Ovary (tissue), 9 donors: ENCODE data around the gene HOXC4. TPM values are rescaled to one million over a fixed set of nuclear protein-coding genes. Genes with fewer than 3 reads are reported as not detected.

Source experiments
- DNase-seq, 5 donors: peaks; one replicate each; pipeline ENCODE4 v3.0.0-alpha.2; 2019 to 2020
- H3K27ac ChIP-seq, 2 donors: fragments of 200-600 bp; one replicate each; pipeline versions ENCODE4 v1.5.1 to v1.8.0; 2019 to 2022
- H3K27me3 ChIP-seq: fragments of 200-600 bp; one replicate; pipeline ENCODE4 v1.8.0; 2022
- H3K36me3 ChIP-seq: fragments of 200-600 bp; sonication (generic); one replicate; pipeline ENCODE4 v1.5.1; 2019
- H3K4me1 ChIP-seq: one replicate; pipeline ENCODE4 v1.8.1; 2013; ENCODE audit warnings: mild to moderate bottlenecking, moderate library complexity; ENCODE audit not compliant: insufficient read depth
- H3K4me3 ChIP-seq: fragments of 200-600 bp; sonication (generic); one replicate; pipeline ENCODE4 v1.5.1; 2017
- H3K9me3 ChIP-seq, 2 donors: fragments of 200-600 bp in 1 of 2; sonication (generic) in 1 of 2; one replicate each; pipeline versions ENCODE4 v1.5.1 to v1.8.1; 2013 to 2019; ENCODE audit warnings: mild to moderate bottlenecking in 1 of 2, moderate library complexity in 1 of 2
- EP300 ChIP-seq: sonication (generic); formaldehyde crosslinking; IDR thresholded peaks from one replicate; pipeline ENCODE4 v1.6.1; 2017; ENCODE audit warnings: antibody characterized with exemption
- POLR2A ChIP-seq: fragments of 450-650 bp; IDR thresholded peaks from one replicate; pipeline ENCODE4 v1.6.1; 2017; ENCODE audit warnings: antibody characterized with exemption, mild to moderate bottlenecking, moderate library complexity
- WGBS, 3 donors: extraction: QIAGEN DNeasy Blood & Tissue Kit in 1 of 3; methylation state at CpG; one replicate each; pipeline versions ENCODE4 v1.1.5 to v1.1.7; 2013 to 2017; 5-methylcytosine and 5-hydroxymethylcytosine counted together
- intact Hi-C, 4 donors: fragments of 100-400 bp; cut with DNase I; formaldehyde crosslinking; loops; one replicate each; pipeline versions ENCODE4 v1.11.0 to v1.15.1; 2022 to 2023
- polyA plus RNA-seq, 2 donors: library from polyadenylated mRNA; stranded (reverse); fragments of 200-250 nt in 1 of 2; fragments of 350-450 nt in 1 of 2; fragmentation: Illumina TruSeq in 1 of 2; extraction: RNeasy Lipid Tissue Mini Kit (QIAGEN cat#74804) in 1 of 2; gene quantifications; one replicate each; pipeline ENCODE4 v1.2.3, GENCODE V29; 2013 to 2014
- total RNA-seq, 7 donors: library from RNA; depleted of rRNA in 2 of 7; stranded (reverse); fragments of >200 nt in 2 of 7; fragmentation: NEBNext Ultra II Directional in 3 of 7; extraction: Animal tissue kit (Norgen Biotek cat#: 25700) in 3 of 7; gene quantifications; one replicate each; pipeline versions ENCODE4 v1.1.0 to v1.2.4, GENCODE V29; 2016 to 2023
- TF ChIP-seq, protein P1 (sequence below), 3 donors: fragments of 450-650 bp in 2 of 3; fragments of 200-600 bp in 1 of 3; IDR thresholded peaks; one replicate each; pipeline versions ENCODE4 v1.5.1 to v1.8.0; 2016 to 2022; ENCODE audit warnings: antibody characterized with exemption in 3 of 3, mild to moderate bottlenecking in 1 of 3
- donor health status: DM: no; HTN: no; CAD: no; lungs with moderate emphysema.
- donor health status: DM: no; HTN: no; CAD: no.
- donor health status: Bipolar disorder and iron deficiency.
- donor health status: DM: yes; HTN: yes; CAD: no.
- donor health status: DM: no; HTN: no; CAD: no.
- donor health status: DM: yes; HTN: yes; CAD: no.

HOXC4 gene
- total and polyA plus RNA-seq, 9 donors = 3.3 to 21.8 (median 11.5) TPM

DNA sequence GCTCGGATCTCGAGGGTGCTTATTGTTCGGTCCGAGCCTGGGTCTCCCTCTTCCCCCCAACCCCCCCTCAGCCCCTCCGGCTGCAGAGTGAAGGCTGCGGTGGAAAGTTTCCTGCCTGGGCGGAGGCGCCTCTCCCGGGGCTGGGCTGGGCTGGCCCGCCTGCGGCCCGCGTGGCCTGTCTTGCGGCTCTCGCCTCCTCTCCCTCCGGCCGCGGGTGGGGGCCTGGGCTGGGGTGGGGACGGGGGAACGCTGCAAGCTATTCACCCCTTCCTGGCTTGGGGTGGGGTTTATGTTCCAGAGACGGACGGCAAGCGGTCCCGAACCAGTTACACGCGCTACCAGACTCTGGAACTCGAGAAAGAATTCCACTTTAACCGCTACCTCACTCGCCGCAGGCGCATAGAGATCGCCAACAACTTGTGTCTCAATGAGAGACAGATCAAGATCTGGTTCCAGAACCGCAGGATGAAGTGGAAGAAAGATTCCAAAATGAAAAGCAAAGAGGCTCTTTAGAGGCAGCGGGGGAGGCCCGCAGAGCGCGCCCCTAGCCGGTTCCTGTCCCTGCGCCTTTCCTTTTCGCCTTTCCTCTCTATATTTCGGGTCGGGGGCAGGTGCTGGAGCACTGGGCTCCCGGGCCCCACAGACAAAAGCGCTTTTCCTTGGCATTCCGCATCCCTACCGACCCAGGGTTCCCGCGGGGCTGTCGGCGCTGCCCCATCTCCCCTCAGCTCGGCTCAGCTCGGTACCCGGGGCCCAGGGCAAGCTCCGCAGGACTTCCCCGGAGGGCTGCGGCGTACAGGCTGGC is 19.5 kb upstream of the HOXC4 start:
- TF ChIP-seq, protein P1, sequence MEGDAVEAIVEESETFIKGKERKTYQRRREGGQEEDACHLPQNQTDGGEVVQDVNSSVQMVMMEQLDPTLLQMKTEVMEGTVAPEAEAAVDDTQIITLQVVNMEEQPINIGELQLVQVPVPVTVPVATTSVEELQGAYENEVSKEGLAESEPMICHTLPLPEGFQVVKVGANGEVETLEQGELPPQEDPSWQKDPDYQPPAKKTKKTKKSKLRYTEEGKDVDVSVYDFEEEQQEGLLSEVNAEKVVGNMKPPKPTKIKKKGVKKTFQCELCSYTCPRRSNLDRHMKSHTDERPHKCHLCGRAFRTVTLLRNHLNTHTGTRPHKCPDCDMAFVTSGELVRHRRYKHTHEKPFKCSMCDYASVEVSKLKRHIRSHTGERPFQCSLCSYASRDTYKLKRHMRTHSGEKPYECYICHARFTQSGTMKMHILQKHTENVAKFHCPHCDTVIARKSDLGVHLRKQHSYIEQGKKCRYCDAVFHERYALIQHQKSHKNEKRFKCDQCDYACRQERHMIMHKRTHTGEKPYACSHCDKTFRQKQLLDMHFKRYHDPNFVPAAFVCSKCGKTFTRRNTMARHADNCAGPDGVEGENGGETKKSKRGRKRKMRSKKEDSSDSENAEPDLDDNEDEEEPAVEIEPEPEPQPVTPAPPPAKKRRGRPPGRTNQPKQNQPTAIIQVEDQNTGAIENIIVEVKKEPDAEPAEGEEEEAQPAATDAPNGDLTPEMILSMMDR (IDR thresholded peaks at IDR 0.05) = no peak
- TF ChIP-seq POLR2A = no peak
- no peak for TF ChIP-seq EP300
- peak overlapping the region; percentile 35 for H3K4me3 ChIP-seq
- H3K36me3 ChIP-seq = no peaks in the 10 kb centered on the region
- no peaks in the 10 kb centered on the region for H3K27me3 ChIP-seq
- H3K4me1 ChIP-seq = peaks cover 24% of the 10 kb centered on the region
- H3K9me3 ChIP-seq = no peaks in the 10 kb centered on the region
- intact Hi-C loops = loop anchor here in 3 of 4 donors (2.0 to 10.0 kb wide), 3 partner anchors 91 to 157 kb away; no protein-coding TSS in a partner anchor
- peak in 4 of 5 donors; percentile 30 to 71 (median 58) for DNase-seq
- H3K27ac ChIP-seq = peak overlapping the region in 1 of 2 donors; percentile 44
- 32 to 52% (median 40%) methylated on average over 43 to 57 of the region's 57 CpGs for WGBS, 3 donors

DNA sequence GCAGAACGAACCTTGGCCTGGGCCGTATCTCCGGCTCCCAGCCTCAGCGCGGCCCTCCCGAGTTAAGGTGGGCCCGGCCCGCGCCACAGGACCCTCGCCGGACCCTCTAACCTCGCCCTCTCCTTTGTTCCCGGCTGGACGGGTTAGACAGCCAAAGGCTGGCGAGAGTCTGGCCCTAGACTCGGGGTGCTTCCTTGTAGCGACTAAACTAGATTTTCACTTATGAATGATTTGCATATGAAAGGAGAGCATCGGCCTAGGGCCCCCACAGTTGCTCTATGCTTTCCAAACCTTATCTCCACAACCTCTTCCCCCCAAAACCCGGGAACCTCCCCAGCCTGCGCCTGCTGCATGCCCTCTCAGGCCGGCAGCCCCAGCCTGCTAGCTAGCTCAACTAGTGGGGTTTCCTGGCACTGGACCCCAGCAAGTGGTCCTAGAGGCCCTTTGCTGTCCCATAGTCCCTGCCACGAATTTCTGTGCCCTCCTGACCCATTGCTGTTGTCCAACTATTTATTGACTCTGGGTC is 18.8 kb upstream of the HOXC4 start:
- intact Hi-C loops = loop anchor here (5.0 to 10.0 kb wide), 2 partner anchors 90 to 92 kb away; no protein-coding TSS in a partner anchor
- peaks cover 27% of the 10 kb centered on the region for H3K4me1 ChIP-seq
- no peaks in the 10 kb centered on the region for H3K36me3 ChIP-seq
- WGBS, 3 donors = 82 to 89% (median 83%) methylated on average over 22 of the region's 22 CpGs
- peak overlapping the region in 1 of 2 donors; percentile 44 for H3K27ac ChIP-seq
- H3K4me3 ChIP-seq = no peak overlapping the region
- no peaks in the 10 kb centered on the region for H3K9me3 ChIP-seq
- TF ChIP-seq, protein P1 (IDR thresholded peaks at IDR 0.05) = no peak
- TF ChIP-seq EP300 (no peak), POLR2A (no peak)
- DNase-seq = peak in 1 of 5 donors; percentile 33
- H3K27me3 ChIP-seq = no peaks in the 10 kb centered on the region

DNA sequence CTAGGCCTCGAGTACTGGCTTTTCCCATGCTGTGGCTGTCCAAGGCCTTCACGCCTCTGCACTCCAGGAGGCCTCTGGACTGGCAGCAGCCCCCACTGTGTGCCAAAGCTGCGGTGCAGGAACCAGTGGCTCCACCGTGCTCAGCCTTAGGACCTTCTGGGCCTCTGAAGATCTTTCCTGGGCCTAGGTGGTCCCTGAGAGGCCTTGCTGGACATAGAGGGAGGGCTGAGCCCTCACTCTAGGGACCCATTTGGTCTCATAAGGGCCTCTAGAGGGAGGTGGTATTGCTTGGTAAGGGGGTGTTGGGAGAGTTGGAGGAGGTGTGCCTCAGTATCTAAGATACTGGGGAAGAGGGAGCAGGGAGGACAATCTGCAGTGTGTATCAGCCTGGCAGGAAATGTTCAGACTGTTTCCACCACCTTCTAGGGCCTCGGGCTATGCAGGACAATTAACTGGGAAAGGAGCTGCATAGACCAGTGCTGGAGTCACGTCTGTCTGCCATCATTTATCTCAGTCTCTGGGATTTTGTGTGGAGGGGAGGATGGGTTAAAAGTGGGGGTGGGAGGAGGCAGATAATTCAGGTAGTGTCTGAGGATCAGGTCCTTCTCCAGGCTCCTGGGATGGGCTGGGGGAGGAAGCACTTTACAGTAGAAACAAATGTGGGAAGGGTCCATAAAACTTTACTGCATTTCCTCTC is 17.9 kb upstream of the HOXC4 start:
- Histone ChIP-seq H3K36me3 (no peaks in the 10 kb centered on the region), H3K4me1 (peaks cover 30% of the 10 kb centered on the region), H3K27ac (no peak overlapping the region), H3K9me3 (no peaks in the 10 kb centered on the region), H3K27me3 (no peaks in the 10 kb centered on the region), H3K4me3 (no peak overlapping the region)
- intact Hi-C loops = loop anchor here in 3 of 4 donors (5.0 to 10.0 kb wide), 2 partner anchors 89 to 92 kb away; no protein-coding TSS in a partner anchor
- 68 to 73% (median 69%) methylated on average over 6 of the region's 6 CpGs for WGBS, 3 donors
- DNase-seq = peak in 2 of 5 donors; percentile 23 to 33
- TF ChIP-seq POLR2A (no peak), EP300 (no peak)
- TF ChIP-seq, protein P1 (IDR thresholded peaks at IDR 0.05) = no peak

DNA sequence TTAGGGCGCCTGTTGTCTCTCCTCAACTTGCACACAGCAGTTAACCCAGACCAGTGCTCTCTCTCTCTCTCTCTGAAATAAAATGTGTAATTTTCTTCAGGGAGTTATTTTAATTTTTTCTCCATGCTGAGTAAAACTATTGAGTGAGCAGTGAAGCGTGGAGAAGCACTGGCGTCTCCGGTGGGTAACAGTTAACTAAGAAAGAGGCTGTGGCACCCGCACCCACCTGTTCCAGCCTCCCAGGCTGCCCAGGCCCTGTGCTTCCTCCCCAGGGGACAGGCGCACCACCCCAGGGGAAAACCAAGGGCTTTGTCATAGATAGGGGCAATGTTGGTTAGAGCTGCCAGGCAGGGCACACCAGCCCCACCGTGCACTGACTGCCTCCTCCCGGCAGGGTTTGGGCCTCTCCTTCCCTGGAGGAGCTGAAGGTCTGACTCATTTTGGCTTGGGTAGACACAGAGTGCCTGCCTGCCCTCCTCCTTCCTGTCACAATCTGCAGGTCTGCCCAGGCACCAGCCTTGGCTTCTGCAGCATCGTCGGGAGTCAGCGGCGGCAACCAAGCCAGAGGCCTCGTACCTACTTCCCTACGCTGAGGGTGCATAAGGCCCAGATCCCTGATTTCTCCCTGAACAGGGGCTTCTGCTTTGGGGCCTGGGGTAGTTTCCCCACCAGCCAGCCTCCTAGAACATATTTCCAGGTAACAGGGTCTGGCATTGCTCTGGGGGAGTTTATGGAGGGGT is 16.8 kb upstream of the HOXC4 start:
- no peak overlapping the region for H3K4me3 ChIP-seq
- H3K4me1 ChIP-seq = peaks cover 28% of the 10 kb centered on the region
- no peaks in the 10 kb centered on the region for H3K9me3 ChIP-seq
- TF ChIP-seq POLR2A = no peak
- TF ChIP-seq, protein P1 (IDR thresholded peaks at IDR 0.05) = no peak
- no peak for TF ChIP-seq EP300
- 67 to 81% (median 68%) methylated on average over 14 of the region's 14 CpGs for WGBS, 3 donors
- DNase-seq = peak in 3 of 5 donors; percentile 36 to 56 (median 39)
- no peaks in the 10 kb centered on the region for H3K27me3 ChIP-seq
- intact Hi-C loops = loop anchor here in 3 of 4 donors (5.0 to 10.0 kb wide), 2 partner anchors 88 to 91 kb away; no protein-coding TSS in a partner anchor
- no peaks in the 10 kb centered on the region for H3K36me3 ChIP-seq
- H3K27ac ChIP-seq = peak overlapping the region in 1 of 2 donors; percentile 86
